Prostate gland (tissue), 2 donors: ENCODE data around the gene ATP6V0D1.

ENCODE experiments used
- CTCF ChIP-seq, 4 experiments: fragments of 200-600 bp in 2 of 4; fragments of 450-650 bp in 2 of 4; sonication (generic) in 2 of 4; IDR thresholded peaks; 1 replicate in 3 of 4; 2 replicates in 1 of 4; pipeline ENCODE4 v1.5.1; 2016 to 2019; ENCODE audit warnings: antibody characterized with exemption in 4 of 4, mild to moderate bottlenecking in 2 of 4, moderate library complexity in 2 of 4
- POLR2A ChIP-seq: fragments of 450-650 bp; IDR thresholded peaks from one replicate; pipeline ENCODE4 v1.6.1; 2016; ENCODE audit warnings: antibody characterized with exemption, mild to moderate bottlenecking
- POLR2AphosphoS5 ChIP-seq: sonication (generic); formaldehyde crosslinking; IDR thresholded peaks from one replicate; pipeline ENCODE4 v1.6.1; 2017; ENCODE audit warnings: antibody characterized with exemption

DNA sequence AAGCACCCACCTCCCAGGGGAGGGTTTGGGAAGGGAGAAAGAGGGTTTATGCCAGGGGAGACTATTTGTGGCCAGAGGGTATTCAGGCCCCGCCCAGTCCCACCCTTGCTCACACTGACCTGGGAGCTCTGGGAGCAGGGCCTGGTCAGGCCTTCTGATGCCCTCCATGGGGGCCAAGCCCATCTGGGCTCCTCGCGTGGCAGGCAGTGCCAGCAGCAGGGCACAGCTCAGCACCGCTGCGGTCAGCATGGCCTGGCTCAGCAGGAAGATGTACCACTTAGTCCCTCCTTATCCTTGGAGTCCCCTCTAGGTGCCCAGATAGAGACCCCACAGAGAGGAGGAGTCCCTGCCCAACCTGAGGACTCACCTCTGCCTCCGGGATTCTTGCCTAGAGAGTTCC lies 2.2 kb upstream of the ATP6V0D1 start, which contains the start of gene AGRP:
- no peak for TF ChIP-seq CTCF (IDR thresholded peaks at IDR 0.05)
- TF ChIP-seq POLR2A: no peak
- TF ChIP-seq POLR2AphosphoS5: no peak
